Osteoblast (primary cell): ENCODE results near the gene POTEE. TPM values are rescaled to one million over a fixed set of nuclear protein-coding genes. Genes with fewer than 3 reads are reported as not detected.

Source experiments
- small RNA-seq: library from RNA; depleted of rRNA; stranded (forward); fragments of <200 nt; gene quantifications from one replicate; pipeline ENCODE3, GENCODE V24; 2012
- total RNA-seq: library from RNA; depleted of rRNA; stranded (reverse); fragments of >200 nt; gene quantifications from 2 replicates; pipeline ENCODE4 v1.2.3, GENCODE V29; 2012

Gene POTEE
- total RNA-seq, 1 donor, result not detected

Small RNA genes lying within 50 kb of the gene (small RNA-seq; reads per million reads assigned to genes)
- gene AC009477.1 (not detected), gene RNU6-127P (not detected)

Other genes with a start within 250 kb of the POTEE start
- 100 and 117 TPM in 2 replicates for gene FAM168B, start 116.1 kb upstream of the POTEE start, total RNA-seq
- gene PLEKHB2, start 104.2 kb upstream of the POTEE start, total RNA-seq, result 63.9 and 79.3 TPM in 2 replicates
- gene RAB6D, start 154.6 kb downstream of the POTEE start, total RNA-seq, result under 0.01 TPM in 1 of 2 replicates, not detected in the other